ENCODE measurements around the gene PNPLA6.

DNA sequence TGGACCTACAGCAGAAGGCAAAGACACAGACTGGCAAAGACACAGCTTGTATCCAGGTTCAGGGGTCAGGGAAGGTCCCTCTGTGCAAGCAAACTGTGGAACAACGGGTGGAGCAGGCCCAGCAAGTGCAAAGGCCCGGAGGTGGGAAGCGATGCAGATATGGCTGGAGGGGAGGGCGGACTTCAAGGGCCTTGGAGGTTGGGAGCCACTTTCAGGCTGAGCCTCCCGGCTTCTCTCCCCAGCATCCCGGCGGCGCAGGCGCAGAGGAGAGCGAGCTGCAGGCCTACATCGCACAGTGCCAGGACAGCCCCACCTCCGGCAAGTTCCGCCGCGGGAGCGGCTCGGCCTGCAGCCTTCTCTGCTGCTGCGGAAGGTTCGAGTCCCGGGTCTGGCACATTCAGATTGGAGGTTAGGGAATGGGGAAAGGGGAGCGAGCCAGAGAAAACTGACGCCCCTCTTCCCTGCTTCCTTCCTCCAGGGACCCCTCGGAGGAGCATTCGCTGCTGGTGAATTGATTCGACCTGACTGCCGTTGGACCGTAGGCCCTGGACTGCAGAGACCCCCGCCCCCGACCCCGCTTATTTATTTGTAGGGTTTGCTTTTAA is 2.1 kb upstream of the PNPLA6 start:
- TF ChIP-seq, protein P1, sequence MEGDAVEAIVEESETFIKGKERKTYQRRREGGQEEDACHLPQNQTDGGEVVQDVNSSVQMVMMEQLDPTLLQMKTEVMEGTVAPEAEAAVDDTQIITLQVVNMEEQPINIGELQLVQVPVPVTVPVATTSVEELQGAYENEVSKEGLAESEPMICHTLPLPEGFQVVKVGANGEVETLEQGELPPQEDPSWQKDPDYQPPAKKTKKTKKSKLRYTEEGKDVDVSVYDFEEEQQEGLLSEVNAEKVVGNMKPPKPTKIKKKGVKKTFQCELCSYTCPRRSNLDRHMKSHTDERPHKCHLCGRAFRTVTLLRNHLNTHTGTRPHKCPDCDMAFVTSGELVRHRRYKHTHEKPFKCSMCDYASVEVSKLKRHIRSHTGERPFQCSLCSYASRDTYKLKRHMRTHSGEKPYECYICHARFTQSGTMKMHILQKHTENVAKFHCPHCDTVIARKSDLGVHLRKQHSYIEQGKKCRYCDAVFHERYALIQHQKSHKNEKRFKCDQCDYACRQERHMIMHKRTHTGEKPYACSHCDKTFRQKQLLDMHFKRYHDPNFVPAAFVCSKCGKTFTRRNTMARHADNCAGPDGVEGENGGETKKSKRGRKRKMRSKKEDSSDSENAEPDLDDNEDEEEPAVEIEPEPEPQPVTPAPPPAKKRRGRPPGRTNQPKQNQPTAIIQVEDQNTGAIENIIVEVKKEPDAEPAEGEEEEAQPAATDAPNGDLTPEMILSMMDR (IDR thresholded peaks at IDR 0.05) = no peak
- no peak for TF ChIP-seq POLR2A (IDR thresholded peaks at IDR 0.05)
